RWPE2 (cell line): ENCODE data around the gene ADAM12.

Experiments used
- ATAC-seq: fragments of 200-7000 bp; cut with Tn5 transposase; 3 replicates; pipeline ENCODE4 v1.9.1; 2021; ENCODE audit warnings: low read depth
- DNase-seq: peaks from one replicate; pipeline ENCODE4 v3.0.0-alpha.2; 2020; ENCODE audit warnings: low spot score
- H3K27ac ChIP-seq: fragments of 450-650 bp; 2 replicates; pipeline ENCODE4 v1.5.1; 2017; ENCODE audit warnings: mild to moderate bottlenecking; ENCODE audit not compliant: poor library complexity, severe bottlenecking
- H3K27me3 ChIP-seq: fragments of 250-450 bp; sonication (Bioruptor Pico); 2 replicates; pipeline ENCODE4 v1.5.1; 2021; ENCODE audit warnings: mild to moderate bottlenecking, moderate library complexity; ENCODE audit not compliant: insufficient read depth, poor library complexity, severe bottlenecking
- H3K36me3 ChIP-seq: fragments of 250-450 bp; sonication (Bioruptor Pico); 2 replicates; pipeline ENCODE4 v1.5.1; 2020; ENCODE audit warnings: low read depth, mild to moderate bottlenecking, moderate library complexity
- H3K4me1 ChIP-seq: fragments of 250-450 bp; sonication (Bioruptor Pico); 2 replicates; pipeline ENCODE4 v1.5.1; 2021; ENCODE audit warnings: mild to moderate bottlenecking, moderate library complexity; ENCODE audit not compliant: insufficient read depth, poor library complexity, severe bottlenecking
- H3K4me3 ChIP-seq: fragments of 250-450 bp; sonication (Bioruptor Pico); 2 replicates; pipeline ENCODE4 v1.5.1; 2021; ENCODE audit warnings: mild to moderate bottlenecking, moderate library complexity; ENCODE audit not compliant: severe bottlenecking
- H3K9me3 ChIP-seq: fragments of 250-450 bp; sonication (Bioruptor Pico); 2 replicates; pipeline ENCODE4 v1.5.1; 2021; ENCODE audit warnings: mild to moderate bottlenecking, moderate library complexity; ENCODE audit not compliant: severe bottlenecking
- CTCF ChIP-seq: fragments of 450-650 bp; IDR thresholded peaks from one replicate; pipeline ENCODE4 v1.5.1; 2017; ENCODE audit warnings: mild to moderate bottlenecking, moderate library complexity; ENCODE audit not compliant: poor library complexity, severe bottlenecking

Gene ADAM12

GRCh38 chr10:126286256-126286780, 102.0 kb downstream of the ADAM12 start:
- no peaks in the 10 kb centered on the region for H3K36me3 ChIP-seq
- H3K4me1 ChIP-seq, result no peaks in the 10 kb centered on the region
- DNase-seq, result no peak
- TF ChIP-seq CTCF, result no peak
- no peaks in the 10 kb centered on the region for H3K27me3 ChIP-seq
- no peaks in the 10 kb centered on the region for H3K9me3 ChIP-seq
- ATAC-seq, result no peak
- no peak overlapping the region for H3K4me3 ChIP-seq
- H3K27ac ChIP-seq, result no peak overlapping the region

- ATAC-seq, result no peak
- Histone ChIP-seq H3K4me3 (no peak overlapping the region), H3K27ac (no peak overlapping the region), H3K27me3 (no peaks in the 10 kb centered on the region), H3K4me1 (no peaks in the 10 kb centered on the region), H3K9me3 (no peaks in the 10 kb centered on the region), H3K36me3 (no peaks in the 10 kb centered on the region)
- no peak for DNase-seq
- TF ChIP-seq CTCF, result no peak
Observed at GRCh38 chr10:126283307-126283706, 105.0 kb downstream of the ADAM12 start.

- Histone ChIP-seq H3K36me3 (no peaks in the 10 kb centered on the region), H3K27ac (no peak overlapping the region), H3K4me1 (no peaks in the 10 kb centered on the region), H3K9me3 (no peaks in the 10 kb centered on the region), H3K27me3 (no peaks in the 10 kb centered on the region), H3K4me3 (no peak overlapping the region)
- no peak for TF ChIP-seq CTCF
- no peak for ATAC-seq
- no peak for DNase-seq
Observed at GRCh38 chr10:126278851-126279250, 109.4 kb downstream of the ADAM12 start.

GRCh38 chr10:126277181-126277580, 111.1 kb downstream of the ADAM12 start:
- no peak for DNase-seq
- no peaks in the 10 kb centered on the region for H3K36me3 ChIP-seq
- TF ChIP-seq CTCF, result no peak

DNA sequence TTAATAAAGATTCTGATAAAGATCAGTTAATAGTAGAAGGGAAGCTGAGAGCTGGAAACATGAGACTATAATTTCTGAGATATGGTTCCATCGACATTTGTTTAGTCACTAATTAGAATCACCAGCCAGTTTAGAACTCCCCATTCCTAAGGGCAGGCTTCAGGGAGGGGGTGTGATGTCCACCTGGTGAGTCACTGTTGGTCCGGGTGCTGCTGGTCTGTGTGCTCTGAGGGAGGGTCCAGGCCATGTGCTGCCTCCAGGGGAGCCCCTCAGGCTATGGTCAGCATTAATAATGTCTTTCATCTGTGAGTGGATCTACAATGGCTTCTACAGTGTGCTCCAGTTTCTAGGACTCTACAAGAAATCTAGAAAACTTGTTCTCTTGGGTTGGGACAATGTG, 115.8 kb downstream of the ADAM12 start:
- no peaks in the 10 kb centered on the region for H3K27me3 ChIP-seq
- no peak overlapping the region for H3K27ac ChIP-seq
- ATAC-seq (no peak), DNase-seq (no peak)
- H3K4me3 ChIP-seq, result no peak overlapping the region
- no peaks in the 10 kb centered on the region for H3K36me3 ChIP-seq
- no peaks in the 10 kb centered on the region for H3K9me3 ChIP-seq
- no peaks in the 10 kb centered on the region for H3K4me1 ChIP-seq
- no peak for TF ChIP-seq CTCF

More at GRCh38 chr10:126277181-126277580, 111.1 kb downstream of the ADAM12 start:
- no peak for ATAC-seq
- Histone ChIP-seq H3K4me1 (no peaks in the 10 kb centered on the region), H3K4me3 (no peak overlapping the region), H3K27ac (no peak overlapping the region), H3K27me3 (no peaks in the 10 kb centered on the region), H3K9me3 (no peaks in the 10 kb centered on the region)
